ENCODE data around the gene RENBP. TPM values are rescaled to one million over a fixed set of nuclear protein-coding genes. Genes with fewer than 3 reads are reported as not detected.

The RENBP gene
- total RNA-seq, 2 experiments from 2014 or later: 2.8 to 6.2 TPM

GRCh38 chrX:153905481-153906095 lies 38.9 kb downstream of the RENBP start:
- no peaks in the 10 kb centered on the region for H3K9me3 ChIP-seq (ENCODE audit: low read length)
- BruUV-seq (replicated peaks): no TSS peak
- intact Hi-C loops (cut with micrococcal nuclease; ENCODE audit: unreplicated experiment): no loop called here
- CTCF ChIA-PET (ENCODE audit: unreplicated experiment): no interaction called here
- H3K4me2 ChIP-seq (ENCODE audit: low read length): no peak overlapping the region
- H3K4me1 ChIP-seq (ENCODE audit: insufficient read depth, low read length, poor library complexity, severe bottlenecking): peaks cover 38% of the 10 kb centered on the region
- H3K27ac ChIP-seq (ENCODE audit: low read depth, low read length, poor library complexity, severe bottlenecking): no peak overlapping the region
- POLR2A ChIA-PET: no interaction called here
- H2AFZ ChIP-seq (ENCODE audit: low read length): no peak overlapping the region
- TF ChIP-seq EZH2phosphoT487 (IDR thresholded peaks at IDR 0.05; ENCODE audit: borderline replicate concordance, low read depth, low read length): no peak
- TF ChIP-seq CTCF (conservative IDR thresholded peaks at IDR 0.05; ENCODE audit: low read length): no peak
- H3K79me2 ChIP-seq (ENCODE audit: insufficient read depth, low read depth, low read length): no peaks in the 10 kb centered on the region
- no peaks in the 10 kb centered on the region for H4K20me1 ChIP-seq (ENCODE audit: insufficient read depth, low read length)
- H3K4me3 ChIP-seq (ENCODE audit: low read depth, low read length, poor library complexity, severe bottlenecking): no peak overlapping the region
- no peaks in the 10 kb centered on the region for H3K9me2 ChIP-seq (ENCODE audit: insufficient read depth, low read length)
- no peak for DNase-seq (ENCODE audit: low spot score)
- H3K36me3 ChIP-seq (ENCODE audit: insufficient read depth, low read length): no peaks in the 10 kb centered on the region; the same call in 1 of the 2 replicates

GRCh38 chrX:153903991-153904957 lies 40.2 kb downstream of the RENBP start, which contains the start of gene AVPR2:
Gene AVPR2, plus strand, starts transcription at chrX:153904673. Its CDS starts 473 bp downstream, at chrX:153905146.
- ChIA-PET CTCF (ENCODE audit: unreplicated experiment) (no interaction called here), POLR2A (no interaction called here)
- H4K20me1 ChIP-seq (ENCODE audit: insufficient read depth, low read length): no peaks in the 10 kb centered on the region
- no TSS peak for BruUV-seq (replicated peaks)
- intact Hi-C loops (cut with micrococcal nuclease; ENCODE audit: unreplicated experiment): no loop called here
- H3K27ac ChIP-seq (ENCODE audit: low read depth, low read length, poor library complexity, severe bottlenecking): peak within 1 kb of the TSS; percentile 65
- no peaks in the 10 kb centered on the region for H3K9me3 ChIP-seq (ENCODE audit: low read length)
- H3K4me2 ChIP-seq (ENCODE audit: low read length): peak within 1 kb of the TSS; percentile 42
- no peaks in the 10 kb centered on the region for H3K36me3 ChIP-seq (ENCODE audit: insufficient read depth, low read length)
- DNase-seq (ENCODE audit: low spot score): peak; percentile 14
- no peak for TF ChIP-seq CTCF (conservative IDR thresholded peaks at IDR 0.05; ENCODE audit: low read length)
- TF ChIP-seq EZH2phosphoT487 (IDR thresholded peaks at IDR 0.05; ENCODE audit: borderline replicate concordance, low read depth, low read length): no peak
- H3K4me1 ChIP-seq (ENCODE audit: insufficient read depth, low read length, poor library complexity, severe bottlenecking): peaks cover 43% of the 10 kb centered on the region
- H3K4me3 ChIP-seq (ENCODE audit: low read depth, low read length, poor library complexity, severe bottlenecking): no peak within 1 kb of the TSS
- no peaks in the 10 kb centered on the region for H3K79me2 ChIP-seq (ENCODE audit: insufficient read depth, low read depth, low read length)
- no peaks in the 10 kb centered on the region for H3K9me2 ChIP-seq (ENCODE audit: insufficient read depth, low read length)
- H2AFZ ChIP-seq (ENCODE audit: low read length): no peak within 1 kb of the TSS; the same call in 1 of the 2 replicates
